Activated CD4-positive, alpha-beta T cell treated with anti-CD3 and anti-CD28 coated beads, Interleukin-2, amount 10 ng/mL, durations not matched to agents 24 days and 14 days (primary cell): ENCODE results near the gene RAB3GAP2. TPM values are rescaled to one million over a fixed set of nuclear protein-coding genes. Genes with fewer than 3 reads are reported as not detected.
A peak's percentile ranks its signal among the peaks of the same experiment; 100 is the strongest.
"Not testable (repeated sequence)": the region's sequence is repeated elsewhere in the genome, so short reads cannot be mapped to it uniquely, and the experiment has no call there.

Experiments
- DNase-seq: peaks from one replicate; pipeline ENCODE4 v3.0.0; 2022
- H3K27ac Mint-ChIP-seq: one replicate; pipeline ENCODE4 v1.8.0; 2022; ENCODE audit warnings: mild to moderate bottlenecking, mixed read lengths
- H3K27me3 Mint-ChIP-seq: one replicate; pipeline ENCODE4 v1.8.0; 2022; ENCODE audit warnings: mixed read lengths
- H3K36me3 Mint-ChIP-seq: one replicate; pipeline ENCODE4 v1.8.0; 2022; ENCODE audit warnings: low read depth, mild to moderate bottlenecking, mixed read lengths
- H3K4me1 Mint-ChIP-seq: one replicate; pipeline ENCODE4 v1.8.0; 2021; ENCODE audit warnings: mixed read lengths
- H3K4me3 Mint-ChIP-seq: one replicate; pipeline ENCODE4 v1.8.0; 2022; ENCODE audit warnings: mild to moderate bottlenecking, moderate library complexity, mixed read lengths
- H3K9me3 Mint-ChIP-seq: one replicate; pipeline ENCODE4 v1.8.0; 2021; ENCODE audit warnings: mixed read lengths
- intact Hi-C: fragments of 100-400 bp; cut with micrococcal nuclease; formaldehyde crosslinking; loops from one replicate; pipeline ENCODE4 v1.15.1; 2023
- total RNA-seq: library from RNA; stranded (reverse); gene quantifications from 2 replicates; pipeline ENCODE4 v1.2.3, GENCODE V29; 2022

RAB3GAP2 gene
- total RNA-seq, 1 donor from 2014 or later: 55.0 TPM

DNA sequence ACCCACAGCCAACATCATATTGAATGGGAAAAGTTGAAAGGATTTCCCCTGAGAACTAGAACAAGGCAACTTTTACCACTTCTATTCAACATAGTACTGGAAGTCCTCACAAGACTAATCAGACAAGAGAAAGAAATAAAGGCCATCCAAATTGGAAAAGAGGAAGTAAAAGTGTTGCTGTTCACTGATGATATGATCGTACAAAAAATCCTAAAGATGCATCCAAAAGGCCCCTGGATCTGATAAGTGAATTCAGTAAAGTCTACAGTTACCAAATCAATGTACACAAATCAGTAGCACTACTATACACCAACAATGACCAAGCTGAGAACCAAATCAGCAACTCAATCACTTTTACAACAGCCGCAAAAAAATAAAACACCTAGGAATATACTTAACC, 28.3 kb downstream of the RAB3GAP2 start:
- Mint-ChIP-seq H3K27me3 (no peaks in the 10 kb centered on the region), H3K27ac (no peak overlapping the region), H3K9me3 (peaks cover 19% of the 10 kb centered on the region), H3K36me3 (peaks cover 37% of the 10 kb centered on the region), H3K4me3 (no peak overlapping the region), H3K4me1 (peaks cover 8% of the 10 kb centered on the region)
- intact Hi-C loops: no loop called here
- no peak for DNase-seq

DNA sequence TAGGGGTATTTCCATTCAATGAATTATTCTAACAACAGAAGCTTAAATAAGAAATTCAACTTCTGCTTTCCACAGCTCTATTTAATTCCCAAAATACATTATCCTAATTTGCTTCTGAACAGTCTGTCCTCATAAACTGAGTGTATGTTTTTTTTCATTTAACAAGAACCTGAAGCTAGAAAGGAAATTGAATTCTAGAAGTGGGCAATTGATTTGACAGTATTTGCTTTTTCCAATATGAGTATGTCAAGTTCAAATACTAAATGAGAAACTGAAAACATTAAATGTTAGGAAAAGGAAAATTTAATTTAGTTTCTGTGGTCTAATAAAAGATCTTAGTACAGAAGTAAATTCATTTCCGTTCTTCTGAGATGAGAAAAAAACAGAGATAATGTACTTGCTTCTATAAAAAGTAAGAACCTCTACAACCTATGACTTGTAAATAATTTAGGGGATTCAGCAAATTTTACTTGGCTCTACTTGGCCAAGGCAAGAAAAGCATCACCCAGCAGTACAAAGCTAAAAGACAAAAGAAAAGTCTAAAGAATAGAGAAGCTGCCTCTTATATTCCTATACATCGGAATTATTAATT, 31.1 kb downstream of the RAB3GAP2 start:
- peaks cover 24% of the 10 kb centered on the region for H3K36me3 Mint-ChIP-seq
- H3K27ac Mint-ChIP-seq: peak overlapping the region; percentile 41
- H3K4me3 Mint-ChIP-seq: no peak overlapping the region
- DNase-seq: no peak
- no peaks in the 10 kb centered on the region for H3K27me3 Mint-ChIP-seq
- H3K9me3 Mint-ChIP-seq: peaks cover 9% of the 10 kb centered on the region
- intact Hi-C loops: no loop called here
- peaks cover 8% of the 10 kb centered on the region for H3K4me1 Mint-ChIP-seq

DNA sequence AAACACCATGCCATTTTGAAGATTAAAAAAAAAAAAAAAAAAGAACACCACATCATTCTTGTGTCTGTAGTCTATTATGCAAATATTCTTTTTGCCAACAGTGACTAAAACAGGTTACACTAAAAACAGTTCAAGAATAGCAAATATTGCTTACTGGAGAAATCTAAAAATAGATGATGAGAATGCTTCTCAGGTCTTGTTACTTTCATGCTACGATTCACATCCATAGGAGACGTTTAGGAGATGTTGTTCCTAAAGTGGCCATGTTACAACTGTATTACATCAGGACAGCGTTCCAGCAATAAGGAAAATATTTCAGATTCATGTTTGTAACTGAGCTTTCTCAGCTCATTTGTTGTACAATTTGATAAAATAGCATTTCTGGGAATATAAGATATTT, 32.3 kb downstream of the RAB3GAP2 start:
- peaks cover 20% of the 10 kb centered on the region for H3K36me3 Mint-ChIP-seq
- no peak overlapping the region for H3K27ac Mint-ChIP-seq
- DNase-seq: no peak

DNA sequence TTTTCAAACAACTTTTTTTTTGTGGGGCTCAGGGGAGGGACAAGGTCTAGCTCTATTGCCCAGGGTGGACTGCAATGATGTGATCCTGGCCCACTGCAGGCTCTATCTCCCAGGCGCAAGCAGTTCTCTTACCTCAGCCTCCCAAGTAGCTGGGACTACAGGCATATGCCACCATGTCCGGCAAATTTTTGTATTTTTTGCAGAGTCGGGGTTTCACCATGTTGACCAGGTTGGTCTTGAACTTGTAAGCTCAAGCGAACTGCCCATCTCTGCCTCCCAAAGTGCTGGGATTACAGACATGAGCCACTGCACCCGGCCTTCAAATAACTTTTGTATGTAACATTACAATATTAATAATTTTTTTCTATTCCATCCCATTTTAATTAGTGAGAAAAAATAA, 33.0 kb downstream of the RAB3GAP2 start:
- no peak for DNase-seq
- H3K36me3 Mint-ChIP-seq: peaks cover 14% of the 10 kb centered on the region
- H3K27ac Mint-ChIP-seq: no peak overlapping the region
- peaks cover 11% of the 10 kb centered on the region for H3K4me1 Mint-ChIP-seq
- H3K27me3 Mint-ChIP-seq: no peaks in the 10 kb centered on the region
- H3K9me3 Mint-ChIP-seq: peaks cover 3% of the 10 kb centered on the region
- no peak overlapping the region for H3K4me3 Mint-ChIP-seq
- intact Hi-C loops: no loop called here

More for the DNA sequence above, 32.3 kb downstream of the RAB3GAP2 start:
- Mint-ChIP-seq H3K4me3 (no peak overlapping the region), H3K9me3 (peaks cover 7% of the 10 kb centered on the region), H3K27me3 (no peaks in the 10 kb centered on the region), H3K4me1 (peaks cover 11% of the 10 kb centered on the region)
- intact Hi-C loops: no loop called here

DNA sequence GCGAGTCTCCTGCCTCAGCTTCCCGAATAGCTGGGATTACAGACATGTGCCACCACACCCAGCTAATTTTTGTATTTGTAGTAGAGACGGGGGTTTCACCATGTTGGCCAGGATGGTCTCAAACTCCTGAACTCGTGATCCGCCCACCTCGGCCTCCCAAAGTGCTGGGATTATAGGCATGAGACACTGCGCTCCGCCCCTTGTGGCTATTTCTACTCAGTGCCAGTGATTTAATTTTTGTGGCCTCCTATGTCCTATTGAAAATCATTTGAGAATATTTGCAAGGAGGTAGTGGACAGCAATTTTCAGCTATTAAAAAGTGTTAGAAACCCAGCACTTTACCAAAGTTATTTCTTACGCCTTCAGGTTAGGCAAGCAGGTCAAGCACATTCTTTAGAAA, 36.0 kb downstream of the RAB3GAP2 start:
- intact Hi-C loops, H3K27me3 Mint-ChIP-seq, DNase-seq, H3K9me3 Mint-ChIP-seq, H3K27ac Mint-ChIP-seq, H3K4me3 Mint-ChIP-seq, H3K4me1 Mint-ChIP-seq: not testable (repeated sequence)
- peaks cover 18% of the 10 kb centered on the region for H3K36me3 Mint-ChIP-seq

DNA sequence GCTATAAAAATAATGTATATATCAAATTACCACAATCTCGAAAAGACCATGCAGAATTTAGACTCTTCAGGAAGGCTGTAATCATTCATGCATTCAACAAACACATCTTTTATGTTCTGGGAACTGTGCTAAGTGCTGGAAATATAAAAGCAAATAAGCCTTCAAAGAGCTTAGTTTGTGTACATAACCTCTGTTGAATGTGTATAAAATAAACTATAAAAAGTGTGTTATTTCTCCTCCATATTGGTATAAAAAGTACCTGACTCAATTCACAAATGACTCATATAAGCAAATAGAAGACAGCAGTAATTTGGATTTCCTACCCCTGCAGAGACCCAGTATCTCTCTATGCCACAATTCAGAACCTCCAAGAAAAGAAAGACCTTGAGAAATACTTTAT, 36.8 kb downstream of the RAB3GAP2 start:
- Mint-ChIP-seq H3K4me1 (peaks cover 6% of the 10 kb centered on the region), H3K9me3 (no peaks in the 10 kb centered on the region), H3K27me3 (no peaks in the 10 kb centered on the region), H3K36me3 (peaks cover 24% of the 10 kb centered on the region), H3K4me3 (no peak overlapping the region), H3K27ac (no peak overlapping the region)
- DNase-seq: no peak
- intact Hi-C loops: no loop called here

DNA sequence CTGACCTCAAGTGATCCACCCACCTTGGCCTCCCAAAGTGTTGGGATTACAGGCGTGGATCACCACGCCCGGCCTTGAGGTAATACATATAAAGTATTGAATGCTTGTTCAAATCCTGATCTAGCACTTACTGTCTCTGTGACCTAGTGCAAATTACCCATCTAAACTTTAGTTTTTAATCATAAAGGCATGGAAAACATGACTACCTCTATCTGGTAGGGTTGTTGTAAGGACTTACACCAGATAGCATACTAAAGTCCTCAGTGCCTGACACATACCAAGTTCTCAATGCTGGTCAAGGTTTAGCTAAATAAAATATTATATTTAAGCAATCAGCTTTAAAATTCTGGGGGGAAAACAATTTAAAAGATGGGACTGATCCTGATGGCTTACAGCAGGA, 38.3 kb downstream of the RAB3GAP2 start:
- DNase-seq: no peak
- no peaks in the 10 kb centered on the region for H3K27me3 Mint-ChIP-seq
- H3K4me1 Mint-ChIP-seq: peaks cover 8% of the 10 kb centered on the region
- intact Hi-C loops: loop anchor here (5.0 kb wide), 1 partner anchor 38 kb away; the partner anchor contains the start of gene RAB3GAP2
- peaks cover 27% of the 10 kb centered on the region for H3K36me3 Mint-ChIP-seq
- H3K4me3 Mint-ChIP-seq: no peak overlapping the region
- no peaks in the 10 kb centered on the region for H3K9me3 Mint-ChIP-seq
- no peak overlapping the region for H3K27ac Mint-ChIP-seq

DNA sequence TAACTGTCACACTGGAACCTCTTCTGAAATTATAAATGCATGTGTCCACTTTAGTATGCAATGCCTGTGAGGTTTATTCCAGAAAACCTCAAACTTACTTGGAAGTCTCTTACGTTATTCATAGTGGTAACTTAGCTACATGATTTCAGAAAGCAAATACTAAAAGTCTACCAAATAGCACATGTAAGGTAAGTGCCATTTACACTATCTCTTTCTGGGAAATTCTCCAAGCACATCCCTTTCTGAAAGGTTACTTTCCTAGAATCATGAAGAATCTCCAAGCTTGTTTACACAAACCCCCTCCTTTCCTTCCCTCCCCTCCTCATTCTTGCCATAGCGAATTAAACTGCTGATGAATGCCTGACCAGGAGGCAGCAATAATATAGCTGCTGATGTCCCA, 42.5 kb downstream of the RAB3GAP2 start:
- no peak for DNase-seq
- Mint-ChIP-seq H3K4me3 (no peak overlapping the region), H3K27me3 (no peaks in the 10 kb centered on the region), H3K9me3 (no peaks in the 10 kb centered on the region), H3K4me1 (peaks cover 6% of the 10 kb centered on the region), H3K27ac (no peak overlapping the region), H3K36me3 (peaks cover 37% of the 10 kb centered on the region)
- intact Hi-C loops: loop anchor here (5.0 kb wide), 1 partner anchor 43 kb away; the partner anchor contains the start of gene RAB3GAP2

DNA sequence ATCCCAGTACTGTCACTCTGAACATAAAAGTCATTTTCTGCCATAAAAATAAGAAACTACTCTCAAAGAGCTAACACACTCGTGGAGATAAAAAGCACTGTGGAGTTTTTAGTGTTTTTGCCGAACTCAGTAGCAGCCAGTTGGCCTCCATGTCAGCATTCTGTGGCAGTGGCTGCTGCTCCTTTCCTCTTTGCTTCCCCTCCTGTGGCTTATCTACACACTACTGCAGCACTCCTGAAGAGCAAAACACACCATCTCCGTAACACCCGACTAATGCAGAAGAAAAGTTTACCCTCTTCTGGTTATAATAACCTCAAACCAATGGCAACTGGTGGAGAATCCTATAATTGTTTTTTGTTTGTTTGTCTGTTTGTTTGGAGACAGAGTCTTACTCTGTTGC, 44.9 kb downstream of the RAB3GAP2 start:
- Mint-ChIP-seq H3K27me3 (no peaks in the 10 kb centered on the region), H3K36me3 (peaks cover 34% of the 10 kb centered on the region), H3K4me1 (peaks cover 8% of the 10 kb centered on the region), H3K4me3 (no peak overlapping the region), H3K27ac (no peak overlapping the region), H3K9me3 (no peaks in the 10 kb centered on the region)
- no peak for DNase-seq
- intact Hi-C loops: no loop called here

DNA sequence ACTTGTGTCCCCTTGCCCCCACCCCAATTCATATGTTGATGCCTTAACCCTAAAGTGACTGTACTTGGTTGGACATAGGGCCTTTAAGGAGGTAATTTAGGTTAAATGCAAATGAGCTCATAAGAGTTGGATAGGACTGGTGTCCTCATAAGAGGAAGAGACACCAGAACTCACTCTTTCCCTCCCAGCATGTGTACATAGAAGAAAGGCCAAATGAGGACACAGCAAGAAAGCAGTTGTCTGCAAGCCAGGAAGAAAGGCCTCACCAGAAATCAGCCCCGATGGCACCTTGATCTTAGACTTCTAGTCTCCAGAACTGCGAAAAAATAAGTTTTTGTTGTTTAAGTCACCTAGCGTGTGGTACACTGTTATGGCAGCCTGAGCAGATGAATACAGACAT, 45.5 kb downstream of the RAB3GAP2 start:
- DNase-seq: no peak
- Mint-ChIP-seq H3K36me3 (peaks cover 30% of the 10 kb centered on the region), H3K4me3 (no peak overlapping the region), H3K9me3 (no peaks in the 10 kb centered on the region), H3K4me1 (peaks cover 8% of the 10 kb centered on the region), H3K27ac (no peak overlapping the region), H3K27me3 (no peaks in the 10 kb centered on the region)
- intact Hi-C loops: no loop called here

DNA sequence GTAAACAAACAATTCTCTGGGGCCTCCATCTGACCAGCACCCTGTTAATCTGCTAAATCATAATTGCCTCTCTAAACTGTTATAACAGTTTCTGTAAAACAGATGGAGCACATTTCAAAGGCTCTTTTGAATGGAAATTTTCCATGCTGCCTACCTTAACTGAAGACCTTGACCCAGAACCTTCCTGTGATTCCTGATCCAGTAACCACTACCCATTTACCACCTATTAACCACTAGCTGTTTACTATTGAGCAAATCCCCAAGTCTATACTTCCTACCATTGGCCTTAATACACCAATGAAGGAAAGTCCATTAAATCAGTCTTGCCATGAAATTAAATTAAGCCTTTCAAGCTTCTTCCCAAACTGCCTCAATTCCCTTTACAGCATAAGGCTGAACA, 46.3 kb downstream of the RAB3GAP2 start:
- H3K9me3 Mint-ChIP-seq: no peaks in the 10 kb centered on the region
- no peak for DNase-seq
- no peak overlapping the region for H3K27ac Mint-ChIP-seq
- H3K27me3 Mint-ChIP-seq: no peaks in the 10 kb centered on the region
- peaks cover 5% of the 10 kb centered on the region for H3K4me1 Mint-ChIP-seq
- H3K4me3 Mint-ChIP-seq: no peak overlapping the region
- intact Hi-C loops: no loop called here
- H3K36me3 Mint-ChIP-seq: peaks cover 22% of the 10 kb centered on the region

DNA sequence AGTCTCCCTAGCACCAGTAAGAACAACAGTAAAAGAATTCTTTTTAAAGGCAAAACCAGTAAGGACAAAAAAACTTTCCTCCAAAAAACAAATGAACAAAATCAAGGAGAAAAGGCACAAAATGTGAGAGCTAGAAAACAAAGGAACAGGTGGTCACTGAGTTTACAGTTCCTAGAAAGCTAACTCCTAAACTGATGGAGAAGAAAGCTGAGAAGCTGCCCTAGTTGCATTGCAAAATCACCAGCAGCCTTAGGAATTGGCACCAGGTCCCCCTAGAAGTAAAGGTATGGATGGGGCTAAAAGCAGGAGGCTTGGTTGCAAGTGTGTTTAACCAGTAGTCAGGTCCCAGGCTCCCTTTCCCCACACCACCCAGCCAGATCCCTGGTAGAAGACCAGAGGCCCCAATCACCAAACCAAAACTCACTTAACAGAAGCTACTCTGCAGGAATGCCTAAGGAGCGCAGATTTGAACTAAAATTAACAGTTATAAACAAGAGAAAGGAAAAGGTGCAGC, 47.6 kb downstream of the RAB3GAP2 start:
- DNase-seq: no peak
- Mint-ChIP-seq H3K4me1 (peaks cover 5% of the 10 kb centered on the region), H3K27me3 (no peaks in the 10 kb centered on the region), H3K27ac (no peak overlapping the region), H3K9me3 (no peaks in the 10 kb centered on the region), H3K36me3 (peaks cover 20% of the 10 kb centered on the region), H3K4me3 (no peak overlapping the region)
- intact Hi-C loops: no loop called here

DNA sequence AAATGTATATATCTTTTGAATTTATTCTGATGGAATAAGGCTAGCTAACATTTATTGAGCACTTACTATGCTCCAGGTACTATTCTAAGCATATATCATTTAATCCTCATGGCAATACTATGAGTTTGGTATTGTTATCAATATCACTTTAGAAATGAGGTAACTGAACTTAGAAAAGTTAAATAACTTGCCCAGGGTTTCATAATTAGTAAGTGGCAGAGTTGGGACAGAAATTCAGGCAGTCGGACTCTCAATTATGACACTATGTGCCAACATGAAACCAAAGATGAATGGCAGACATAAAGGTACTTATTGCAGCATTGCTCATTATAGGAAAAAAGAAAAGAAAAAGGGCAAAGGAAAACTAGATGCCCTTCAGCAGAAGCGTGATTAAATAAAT, 48.2 kb downstream of the RAB3GAP2 start:
- H3K4me3 Mint-ChIP-seq: no peak overlapping the region
- no peaks in the 10 kb centered on the region for H3K9me3 Mint-ChIP-seq
- no peak for DNase-seq
- no peaks in the 10 kb centered on the region for H3K27me3 Mint-ChIP-seq
- no peak overlapping the region for H3K27ac Mint-ChIP-seq
- H3K4me1 Mint-ChIP-seq: peaks cover 7% of the 10 kb centered on the region
- intact Hi-C loops: no loop called here
- H3K36me3 Mint-ChIP-seq: peaks cover 20% of the 10 kb centered on the region

DNA sequence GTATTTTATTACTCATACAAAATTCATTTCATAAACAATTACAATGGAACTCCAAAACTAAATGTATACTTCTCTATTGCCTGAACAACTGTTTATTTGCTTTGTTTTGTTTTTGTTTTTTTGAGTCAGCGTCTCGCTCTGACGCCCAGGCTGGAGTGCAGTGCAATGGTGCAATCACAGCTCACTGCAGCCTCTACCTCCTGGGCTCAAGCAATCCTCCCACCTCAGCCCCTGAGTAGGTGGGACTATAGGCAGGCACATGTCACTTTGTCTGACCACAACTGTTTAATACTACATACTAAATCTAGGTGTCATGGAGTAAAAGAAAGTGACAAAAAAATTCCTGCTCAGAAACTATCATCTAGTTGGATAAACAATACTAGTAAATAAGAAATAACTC, 49.3 kb downstream of the RAB3GAP2 start:
- DNase-seq: no peak
- intact Hi-C loops: no loop called here
- Mint-ChIP-seq H3K4me3 (no peak overlapping the region), H3K4me1 (peaks cover 7% of the 10 kb centered on the region), H3K9me3 (no peaks in the 10 kb centered on the region), H3K36me3 (peaks cover 17% of the 10 kb centered on the region), H3K27ac (no peak overlapping the region), H3K27me3 (no peaks in the 10 kb centered on the region)

DNA sequence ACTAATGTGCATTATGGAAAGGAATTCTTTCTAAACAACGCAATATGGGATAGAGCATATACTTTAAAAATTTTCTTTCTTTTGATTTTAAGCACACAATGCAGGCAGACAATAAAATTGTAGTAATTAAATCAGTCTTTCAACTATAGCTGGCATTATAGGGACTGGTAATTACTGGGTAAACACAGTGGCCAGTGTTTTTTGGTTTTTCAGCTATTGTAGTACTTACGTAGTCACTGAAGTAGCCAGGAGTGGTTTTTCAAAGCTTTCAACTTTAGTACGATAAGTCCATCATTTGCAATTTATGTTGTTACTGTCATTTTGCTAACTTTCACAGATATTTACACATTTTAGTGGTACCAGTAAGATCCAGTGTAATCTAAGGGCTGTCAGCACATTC, 50.6 kb downstream of the RAB3GAP2 start:
- no peak overlapping the region for H3K4me3 Mint-ChIP-seq
- no peaks in the 10 kb centered on the region for H3K27me3 Mint-ChIP-seq
- no peak overlapping the region for H3K27ac Mint-ChIP-seq
- peaks cover 11% of the 10 kb centered on the region for H3K36me3 Mint-ChIP-seq
- no peaks in the 10 kb centered on the region for H3K9me3 Mint-ChIP-seq
- intact Hi-C loops: no loop called here
- no peak for DNase-seq
- peaks cover 7% of the 10 kb centered on the region for H3K4me1 Mint-ChIP-seq
